Ishikawa (cell line): Measurements from ENCODE around the gene CTNNBL1.

Source experiments
- EGR1 ChIP-seq: IDR thresholded peaks from 2 replicates; pipeline ENCODE4 v1.6.1; 2012
- MAX ChIP-seq: IDR thresholded peaks from 2 replicates; pipeline ENCODE4 v1.6.1; 2012
- REST ChIP-seq: IDR thresholded peaks from 2 replicates; pipeline ENCODE4 v1.6.1; 2012; ENCODE audit warnings: low read depth, mild to moderate bottlenecking
- YY1 ChIP-seq: IDR thresholded peaks from 2 replicates; pipeline ENCODE4 v1.6.1; 2012; ENCODE audit warnings: low read depth

- TF ChIP-seq YY1 (no peak), REST (no peak), MAX (no peak), EGR1 (no peak)
Observed at GRCh38 chr20:37661519-37661918, 32.3 kb upstream of the CTNNBL1 start.
